Dermis microvascular lymphatic vessel endothelial cell (primary cell): ENCODE data around the gene MYL9. TPM values are rescaled to one million over a fixed set of nuclear protein-coding genes. Genes with fewer than 3 reads are reported as not detected.
A peak's percentile ranks its signal among the peaks of the same experiment; 100 is the strongest.

ENCODE experiments used
- DNase-seq, 2 donors: peaks; one replicate each; pipeline versions ENCODE4 v3.0.0 to v3.0.0-alpha.2; 2010; ENCODE audit warnings: low read depth in 2 of 2
- total RNA-seq: library from RNA; depleted of rRNA; stranded (reverse); fragments of >200 nt; gene quantifications from 2 replicates; pipeline ENCODE4 v1.2.1, GENCODE V29; 2014

The MYL9 gene
- total RNA-seq, 1 donor from 2014 or later = 0.77 TPM

- DNase-seq = peak in 1 of 2 donors; percentile 39
Observed at GRCh38 chr20:36579996-36580545, 38.8 kb downstream of the MYL9 start.

GRCh38 chr20:36582322-36582721 lies 41.0 kb downstream of the MYL9 start:
- DNase-seq = no peak

GRCh38 chr20:36582821-36583220 lies 41.5 kb downstream of the MYL9 start:
- no peak for DNase-seq

GRCh38 chr20:36584018-36584481 lies 42.7 kb downstream of the MYL9 start:
- no peak for DNase-seq

- DNase-seq = no peak
Observed at GRCh38 chr20:36585410-36586125, 44.2 kb downstream of the MYL9 start.

GRCh38 chr20:36587388-36588070 lies 46.2 kb downstream of the MYL9 start:
- DNase-seq = no peak

DNA sequence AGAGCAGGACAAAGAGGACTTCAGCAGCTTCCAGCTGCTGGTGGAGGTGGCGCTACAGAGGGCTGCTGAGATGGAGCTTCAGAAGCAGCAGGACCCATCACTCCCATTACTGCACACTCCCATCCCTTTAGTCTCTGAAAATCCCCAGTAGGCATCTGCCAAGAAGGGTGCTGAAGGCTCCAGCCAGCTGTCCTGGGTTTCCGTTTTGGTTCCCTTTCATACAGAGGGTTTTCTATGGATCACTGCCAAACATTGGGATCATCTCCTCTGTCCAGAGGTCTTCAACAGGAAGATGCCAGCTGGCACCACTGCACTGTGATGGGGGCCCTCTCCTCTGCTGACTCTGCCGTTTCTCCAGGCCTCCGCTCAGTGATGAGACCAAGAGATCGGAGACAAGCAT lies 50.0 kb downstream of the MYL9 start:
- no peak for DNase-seq

DNA sequence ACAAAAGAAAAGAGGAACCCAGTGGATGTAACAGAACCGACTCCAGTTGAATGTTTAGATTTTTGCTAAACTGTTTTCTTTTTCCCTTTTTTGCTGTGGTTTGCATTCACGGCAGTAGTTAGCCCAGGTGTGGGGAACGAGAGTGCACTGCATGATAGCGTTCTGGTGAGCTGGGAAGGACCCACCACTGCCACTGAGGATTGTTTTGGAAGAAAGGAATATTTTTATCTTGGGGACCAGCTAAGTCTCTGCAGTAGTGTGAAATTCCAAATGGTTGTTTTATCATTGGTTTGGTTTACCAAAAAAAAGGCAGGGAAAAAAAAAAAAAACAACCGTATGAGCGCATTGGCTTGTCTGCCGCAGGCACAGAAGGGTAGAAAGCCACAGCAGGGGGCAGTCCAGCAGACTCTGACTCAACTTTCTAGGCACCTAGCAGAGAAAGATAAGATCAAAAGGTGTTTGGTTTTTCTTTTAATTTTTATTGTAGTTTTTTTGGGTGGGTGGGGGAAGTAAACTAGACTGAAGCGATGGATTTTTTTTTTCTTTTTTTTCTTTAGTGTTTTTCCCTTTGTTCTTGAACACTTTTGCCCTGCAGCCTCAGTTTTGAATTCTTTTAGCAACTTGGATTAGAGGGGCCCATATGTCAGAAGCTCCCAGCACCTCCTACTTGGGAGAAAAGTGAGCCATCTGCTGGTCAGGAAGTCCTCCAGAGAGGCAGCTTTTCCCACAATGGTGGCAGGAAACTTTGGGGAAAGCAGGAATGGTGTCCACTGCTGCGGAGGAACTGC lies 50.7 kb downstream of the MYL9 start:
- no peak for DNase-seq

GRCh38 chr20:36593347-36593929 lies 52.1 kb downstream of the MYL9 start:
- no peak for DNase-seq

- DNase-seq = peak in 1 of 2 donors; percentile 11
Observed at GRCh38 chr20:36599912-36600345, 58.6 kb downstream of the MYL9 start.

Other genes starting within 250 kb of the MYL9 start
- gene DLGAP4, start 235.2 kb upstream of the MYL9 start, total RNA-seq = 7.8 and 19.5 TPM in 2 replicates
- 17.7 and 29.0 TPM in 2 replicates for gene TGIF2, start 32.1 kb downstream of the MYL9 start, total RNA-seq
- gene RAB5IF, start 64.3 kb downstream of the MYL9 start, total RNA-seq = 71.2 and 76.9 TPM in 2 replicates
- gene SLA2, start 104.7 kb downstream of the MYL9 start, total RNA-seq = not detected in 2 replicates
- gene NDRG3, start 204.6 kb downstream of the MYL9 start, total RNA-seq = 28.3 and 28.9 TPM in 2 replicates
- gene DSN1, start 232.2 kb downstream of the MYL9 start, total RNA-seq = 16.4 and 18.7 TPM in 2 replicates